GM12873 (cell line): Measurements from ENCODE around the gene OVOL2.

ENCODE experiments used
- CTCF ChIP-seq: IDR thresholded peaks from 2 replicates; pipeline ENCODE4 v1.5.1; 2012; ENCODE audit warnings: low read depth, mild to moderate bottlenecking, moderate library complexity, low read length, control low read depth; ENCODE audit not compliant: insufficient read depth; ENCODE audit errors: missing control alignments

OVOL2 gene

DNA sequence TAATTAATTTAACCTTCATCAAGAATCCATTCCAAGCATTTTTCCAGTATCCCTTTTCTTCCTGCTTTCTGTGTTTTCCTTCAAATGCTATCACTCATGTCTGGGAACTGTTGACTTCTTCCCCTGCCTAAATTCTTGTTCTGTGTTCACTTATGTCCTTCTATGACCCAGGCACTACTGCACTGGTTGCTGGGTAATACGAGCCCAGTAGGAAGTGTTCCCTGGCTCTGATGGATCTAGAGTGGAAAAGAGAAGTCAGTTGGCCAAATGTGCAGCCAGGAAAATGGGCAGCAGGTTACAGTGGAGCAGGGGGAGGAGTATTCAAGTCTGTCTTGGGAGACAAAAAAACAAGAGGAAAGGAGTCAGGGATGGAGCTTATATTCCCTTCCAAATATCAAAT is 7.1 kb downstream of the OVOL2 start:
- no peak for TF ChIP-seq CTCF

- no peak for TF ChIP-seq CTCF
Measured at GRCh38 chr20:18048176-18048575, 9.5 kb downstream of the OVOL2 start.

DNA sequence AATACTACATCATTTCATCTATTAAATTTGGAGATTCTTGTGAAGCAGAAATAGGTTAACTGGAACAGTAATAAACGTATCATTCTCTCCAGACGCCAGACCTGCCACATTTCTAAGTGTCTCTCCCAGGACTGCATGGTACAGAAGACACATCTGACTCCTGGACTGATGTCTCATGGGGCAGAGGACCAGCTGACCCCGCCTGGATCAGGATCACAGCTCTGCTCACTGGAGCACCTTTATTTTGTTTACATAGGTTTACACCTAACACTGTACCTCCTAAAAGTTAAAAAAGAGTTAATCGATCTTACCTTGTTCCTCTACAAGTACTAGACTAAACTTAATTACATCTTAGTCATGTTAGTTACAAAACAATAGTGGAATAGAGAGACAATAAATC is 11.2 kb downstream of the OVOL2 start:
- no peak for TF ChIP-seq CTCF

DNA sequence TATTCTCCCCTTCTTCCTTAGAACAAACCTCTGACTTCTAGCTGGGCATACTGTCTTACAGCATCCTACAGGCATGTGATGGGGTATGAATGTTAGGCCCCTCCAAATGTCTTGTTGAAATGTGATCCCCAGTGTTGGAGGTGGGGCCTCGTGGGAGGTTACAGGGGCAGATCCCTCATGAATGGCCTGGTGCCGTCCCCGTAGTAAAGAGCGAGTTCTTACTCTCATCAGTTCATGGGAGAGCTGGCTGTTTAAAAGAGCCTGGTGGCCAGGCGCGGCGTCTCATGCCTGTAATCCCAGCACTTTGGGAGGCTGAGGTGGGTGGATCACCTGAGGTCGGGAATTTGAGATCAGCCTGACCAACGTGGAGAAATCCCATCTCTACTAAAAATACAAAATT is 15.5 kb downstream of the OVOL2 start:
- no peak for TF ChIP-seq CTCF

GRCh38 chr20:18041462-18041861 is 16.3 kb downstream of the OVOL2 start:
- TF ChIP-seq CTCF, result no peak

- no peak for TF ChIP-seq CTCF
Measured at GRCh38 chr20:18039063-18039462, 18.7 kb downstream of the OVOL2 start.

GRCh38 chr20:18034039-18034438 is 23.7 kb downstream of the OVOL2 start:
- no peak for TF ChIP-seq CTCF
